Lower leg skin (tissue), 4 donors: Measurements from ENCODE around the gene MT1F. TPM values are rescaled to one million over a fixed set of nuclear protein-coding genes. Genes with fewer than 3 reads are reported as not detected.

Experiments
- DNase-seq, 2 donors: peaks; one replicate each; pipeline ENCODE4 v3.0.0-alpha.2; 2019; ENCODE audit warnings: low spot score in 2 of 2
- H3K4me3 ChIP-seq: fragments of 200-600 bp; sonication (generic); 2 replicates; pipeline ENCODE4 v1.5.1; 2017; ENCODE audit warnings: mild to moderate bottlenecking, low read depth; ENCODE audit not compliant: poor library complexity, severe bottlenecking
- POLR2A ChIP-seq, 2 donors: fragments of 450-650 bp; IDR thresholded peaks; one replicate each; pipeline ENCODE4 v1.6.1; 2016 to 2017; ENCODE audit warnings: antibody characterized with exemption in 2 of 2, mild to moderate bottlenecking in 1 of 2, moderate library complexity in 1 of 2
- WGBS, 2 donors: methylation state at CpG; one replicate each; pipeline ENCODE4 v1.1.5; 2018; 5-methylcytosine and 5-hydroxymethylcytosine counted together
- intact Hi-C: fragments of 100-400 bp; cut with DNase I; formaldehyde crosslinking; loops from one replicate; pipeline ENCODE4 v1.15.0; 2023; ENCODE audit warnings: low total_unique reads
- total RNA-seq, 4 donors: library from RNA; depleted of rRNA; stranded (reverse); fragments of >200 nt; gene quantifications; one replicate each; pipeline ENCODE4 v1.1.0, GENCODE V29; 2016
- TF ChIP-seq, protein P1 (sequence below), 3 donors: fragments of 450-650 bp; IDR thresholded peaks; one replicate each; pipeline ENCODE4 v1.5.1; 2016; ENCODE audit warnings: antibody characterized with exemption in 3 of 3, mild to moderate bottlenecking in 3 of 3, moderate library complexity in 2 of 3

MT1F gene
- total RNA-seq, 4 donors from 2014 or later: 2.1 to 17.2 (median 8.3) TPM

DNA sequence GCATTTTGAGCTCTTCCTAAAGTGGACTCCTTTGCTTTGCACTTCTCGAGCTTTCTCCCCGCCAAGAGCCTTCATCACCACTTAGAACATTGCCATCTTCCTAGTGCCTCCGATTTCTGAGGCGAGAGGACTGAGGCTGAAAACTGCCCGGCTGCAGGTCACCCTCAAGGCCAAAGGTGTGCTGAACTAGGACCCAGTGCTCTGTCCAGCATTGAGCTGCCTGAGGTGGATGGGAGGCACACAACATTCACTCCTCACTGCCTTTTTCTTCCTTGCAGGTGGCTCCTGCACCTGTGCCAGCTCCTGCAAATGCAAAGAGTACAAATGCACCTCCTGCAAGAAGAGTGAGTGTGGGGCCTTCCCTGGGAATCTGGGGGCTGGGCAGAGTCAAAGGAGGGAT is 13.9 kb upstream of the MT1F start:
- no peak for DNase-seq
- TF ChIP-seq, protein P1, sequence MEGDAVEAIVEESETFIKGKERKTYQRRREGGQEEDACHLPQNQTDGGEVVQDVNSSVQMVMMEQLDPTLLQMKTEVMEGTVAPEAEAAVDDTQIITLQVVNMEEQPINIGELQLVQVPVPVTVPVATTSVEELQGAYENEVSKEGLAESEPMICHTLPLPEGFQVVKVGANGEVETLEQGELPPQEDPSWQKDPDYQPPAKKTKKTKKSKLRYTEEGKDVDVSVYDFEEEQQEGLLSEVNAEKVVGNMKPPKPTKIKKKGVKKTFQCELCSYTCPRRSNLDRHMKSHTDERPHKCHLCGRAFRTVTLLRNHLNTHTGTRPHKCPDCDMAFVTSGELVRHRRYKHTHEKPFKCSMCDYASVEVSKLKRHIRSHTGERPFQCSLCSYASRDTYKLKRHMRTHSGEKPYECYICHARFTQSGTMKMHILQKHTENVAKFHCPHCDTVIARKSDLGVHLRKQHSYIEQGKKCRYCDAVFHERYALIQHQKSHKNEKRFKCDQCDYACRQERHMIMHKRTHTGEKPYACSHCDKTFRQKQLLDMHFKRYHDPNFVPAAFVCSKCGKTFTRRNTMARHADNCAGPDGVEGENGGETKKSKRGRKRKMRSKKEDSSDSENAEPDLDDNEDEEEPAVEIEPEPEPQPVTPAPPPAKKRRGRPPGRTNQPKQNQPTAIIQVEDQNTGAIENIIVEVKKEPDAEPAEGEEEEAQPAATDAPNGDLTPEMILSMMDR (IDR thresholded peaks at IDR 0.05): no peak
- no peak for TF ChIP-seq POLR2A (IDR thresholded peaks at IDR 0.05)
- intact Hi-C loops: no loop called here
- 70 to 77% methylated on average over 5 of the region's 5 CpGs for WGBS, 2 donors
- H3K4me3 ChIP-seq: no peak overlapping the region

DNA sequence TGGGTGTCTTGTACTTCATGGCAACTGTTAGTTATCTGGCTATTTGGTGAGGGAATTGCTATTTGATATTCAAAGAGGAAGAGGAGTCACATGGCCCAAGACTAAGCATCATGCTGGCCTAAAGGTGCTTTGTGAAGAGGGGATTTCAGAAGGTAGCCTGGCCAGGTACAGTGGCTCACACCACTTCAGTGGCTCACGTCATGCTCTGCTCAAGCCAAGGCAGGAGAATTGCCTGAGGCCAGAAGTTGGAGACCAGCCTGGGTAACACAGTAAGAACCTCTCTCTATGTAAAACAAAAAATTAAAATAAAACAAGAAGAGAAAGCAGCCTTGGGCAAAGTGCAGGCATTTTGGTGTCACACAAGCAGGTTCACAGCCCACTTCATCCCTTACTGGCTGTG is 12.4 kb upstream of the MT1F start:
- intact Hi-C loops: no loop called here
- no peak for DNase-seq
- TF ChIP-seq, protein P1 (IDR thresholded peaks at IDR 0.05): no peak
- no peak for TF ChIP-seq POLR2A (IDR thresholded peaks at IDR 0.05)
- 67 to 70% methylated on average over 1 of the region's 1 CpG for WGBS, 2 donors
- no peak overlapping the region for H3K4me3 ChIP-seq

DNA sequence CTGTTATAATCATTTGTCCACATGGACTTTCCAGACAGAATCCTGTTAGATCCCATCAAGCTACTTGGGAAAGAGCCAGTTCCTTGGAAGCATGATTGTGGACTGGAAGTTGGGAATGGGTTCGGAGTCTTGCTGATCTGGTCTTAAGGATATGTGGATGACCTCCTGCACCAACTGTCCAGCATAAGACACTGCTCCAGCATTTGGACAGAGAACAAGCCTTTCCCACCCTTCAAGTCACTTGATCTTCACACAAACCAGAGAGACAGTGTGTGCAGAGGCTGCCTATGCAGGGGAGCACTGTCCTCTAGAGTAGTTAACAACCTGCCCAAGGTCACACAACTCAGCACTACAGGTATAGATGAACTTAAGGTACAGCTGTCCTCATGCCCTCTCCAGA is 11.9 kb upstream of the MT1F start:
- TF ChIP-seq, protein P1 (IDR thresholded peaks at IDR 0.05): no peak
- TF ChIP-seq POLR2A (IDR thresholded peaks at IDR 0.05): no peak
- DNase-seq: no peak
- intact Hi-C loops: no loop called here
- no peak overlapping the region for H3K4me3 ChIP-seq
- 0 to 50% methylated on average over 1 of the region's 1 CpG for WGBS, 2 donors

DNA sequence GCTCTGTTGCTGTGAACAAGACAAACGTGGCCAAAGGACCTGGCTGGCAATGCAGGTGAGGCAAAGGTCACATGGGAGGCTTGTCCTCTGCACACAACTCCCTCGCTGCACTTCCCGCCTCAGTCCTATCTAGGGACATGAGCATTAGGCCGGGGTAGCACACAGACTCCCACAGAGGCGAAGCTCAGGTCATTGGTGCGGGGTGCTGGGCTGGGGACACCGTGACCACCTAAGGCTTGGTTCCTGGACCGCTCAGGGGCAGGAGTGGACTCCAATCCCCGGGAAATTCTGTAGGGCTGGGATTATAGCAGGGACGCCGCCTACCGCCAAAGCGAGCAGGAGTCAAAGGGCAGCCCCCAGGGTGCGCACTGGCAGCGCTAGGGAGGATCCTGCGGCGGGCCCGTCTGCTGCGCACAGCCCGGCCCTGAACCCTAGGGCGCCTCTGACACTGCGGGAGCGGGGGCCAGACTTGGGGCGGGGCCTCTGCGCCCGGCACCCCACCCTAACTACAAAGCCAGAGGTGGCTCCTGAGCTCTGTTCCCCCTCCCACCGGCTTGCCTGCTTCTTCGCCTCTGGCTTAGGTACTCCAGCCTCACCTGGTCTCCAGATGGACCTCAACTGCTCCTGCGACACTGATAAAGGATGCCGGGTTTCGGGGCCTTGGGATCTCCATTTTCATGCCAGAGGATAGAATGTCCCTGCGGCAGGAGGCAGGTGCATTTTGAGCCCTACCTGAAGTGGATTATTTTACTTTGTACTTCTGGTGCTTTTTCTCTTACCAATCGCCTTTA is 9.9 kb upstream of the MT1F start:
- 52 to 63% methylated on average over 22 to 29 of the region's 33 CpGs for WGBS, 2 donors
- intact Hi-C loops: no loop called here
- no peak for DNase-seq
- TF ChIP-seq, protein P1 (IDR thresholded peaks at IDR 0.05): no peak
- TF ChIP-seq POLR2A (IDR thresholded peaks at IDR 0.05): no peak
- no peak overlapping the region for H3K4me3 ChIP-seq

DNA sequence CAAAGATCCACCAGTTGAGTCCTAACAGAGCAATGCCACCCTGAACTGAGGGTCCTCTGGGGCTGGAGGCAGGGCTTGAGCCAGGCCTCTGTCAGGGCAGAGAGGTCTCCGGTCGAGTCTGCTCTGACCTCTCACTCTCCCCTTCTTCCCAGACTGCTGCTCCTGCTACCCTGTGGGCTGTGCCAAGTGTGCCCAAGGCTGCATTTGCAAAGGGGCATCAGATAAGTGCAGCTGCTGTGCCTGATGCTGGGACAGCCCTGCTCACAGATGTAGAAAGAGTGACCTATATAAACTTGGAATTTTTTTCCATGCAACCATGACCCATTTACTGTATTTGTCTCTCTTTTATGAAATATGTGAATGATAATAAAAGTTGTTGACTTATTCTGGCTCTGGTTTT is 8.5 kb upstream of the MT1F start:
- no peak for DNase-seq
- intact Hi-C loops: no loop called here
- TF ChIP-seq, protein P1 (IDR thresholded peaks at IDR 0.05): no peak
- TF ChIP-seq POLR2A (IDR thresholded peaks at IDR 0.05): no peak
- 87 to 96% methylated on average over 2 of the region's 2 CpGs for WGBS, 2 donors
- no peak overlapping the region for H3K4me3 ChIP-seq

DNA sequence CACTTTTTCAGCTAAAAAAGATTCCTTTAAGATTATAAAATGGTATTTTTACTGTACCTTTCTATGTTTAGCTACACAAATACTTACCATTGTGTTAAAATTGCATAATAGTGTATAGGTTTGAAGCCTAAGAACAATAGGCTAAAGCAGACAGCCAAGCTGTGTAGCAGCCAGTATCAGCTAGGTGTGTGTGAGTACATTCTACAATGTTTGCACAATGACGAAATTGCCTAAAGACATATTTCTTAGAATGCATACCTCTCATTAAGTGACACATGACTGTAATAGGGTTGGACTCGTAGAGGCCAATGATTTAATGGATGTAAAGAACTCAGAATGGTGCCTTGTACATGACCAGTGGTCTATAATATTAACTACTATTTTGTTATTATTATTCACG is 7.9 kb upstream of the MT1F start:
- no peak for TF ChIP-seq POLR2A (IDR thresholded peaks at IDR 0.05)
- TF ChIP-seq, protein P1 (IDR thresholded peaks at IDR 0.05): no peak
- no peak overlapping the region for H3K4me3 ChIP-seq
- no peak for DNase-seq
- WGBS, 2 donors: 61 to 72% methylated on average over 3 of the region's 3 CpGs
- intact Hi-C loops: no loop called here
